Nephron (organoid): ENCODE data around the gene PDZD4.

Experiments used
- H3K27ac Mint-ChIP-seq, 3 experiments: 2 replicates each; pipeline ENCODE4 v1.8.0; 2020; ENCODE audit warnings: mixed read lengths in 3 of 3, mild to moderate bottlenecking in 2 of 3, moderate library complexity in 1 of 3
- H3K27me3 Mint-ChIP-seq: 2 replicates; pipeline ENCODE4 v1.8.0; 2021; ENCODE audit warnings: low read depth, mild to moderate bottlenecking, moderate library complexity, mixed read lengths
- H3K36me3 Mint-ChIP-seq: 2 replicates; pipeline ENCODE4 v1.8.0; 2020; ENCODE audit warnings: low read depth, mixed read lengths
- H3K4me1 Mint-ChIP-seq: 2 replicates; pipeline ENCODE4 v1.8.0; 2020; ENCODE audit warnings: mixed read lengths
- H3K4me3 Mint-ChIP-seq, 3 experiments: 2 replicates each; pipeline ENCODE4 v1.8.0; 2020; ENCODE audit warnings: mild to moderate bottlenecking in 3 of 3, mixed read lengths in 3 of 3, moderate library complexity in 2 of 3
- H3K9me3 Mint-ChIP-seq: 2 replicates; pipeline ENCODE4 v1.8.0; 2020; ENCODE audit warnings: mixed read lengths
- CTCF ChIP-seq, 3 experiments: fragments of 200-600 bp; sonication (generic); IDR thresholded peaks; one replicate each; pipeline ENCODE4 v1.5.0; 2021; ENCODE audit warnings: antibody characterized with exemption in 3 of 3; ENCODE audit not compliant: unreplicated experiment in 3 of 3

Gene PDZD4

GRCh38 chrX:153877571-153878261 lies 47.4 kb upstream of the PDZD4 start:
- H3K4me1 Mint-ChIP-seq: peaks cover 12% of the 10 kb centered on the region
- H3K27ac Mint-ChIP-seq: no peak overlapping the region
- H3K36me3 Mint-ChIP-seq: no peaks in the 10 kb centered on the region
- no peak for TF ChIP-seq CTCF (IDR thresholded peaks at IDR 0.05; ENCODE audit: unreplicated experiment in 3 of 3)
- H3K27me3 Mint-ChIP-seq: peaks cover 22% of the 10 kb centered on the region
- H3K9me3 Mint-ChIP-seq: peaks cover 23% of the 10 kb centered on the region
- peak overlapping the region in 1 of 3 experiments; percentile 14 for H3K4me3 Mint-ChIP-seq

GRCh38 chrX:153876112-153876491 lies 45.8 kb upstream of the PDZD4 start:
- Mint-ChIP-seq H3K27ac (no peak overlapping the region), H3K9me3 (peaks cover 26% of the 10 kb centered on the region), H3K4me3 (no peak overlapping the region), H3K36me3 (no peaks in the 10 kb centered on the region), H3K27me3 (peaks cover 18% of the 10 kb centered on the region), H3K4me1 (peaks cover 12% of the 10 kb centered on the region)
- no peak for TF ChIP-seq CTCF (IDR thresholded peaks at IDR 0.05; ENCODE audit: unreplicated experiment in 3 of 3)

- no peaks in the 10 kb centered on the region for H3K36me3 Mint-ChIP-seq
- peaks cover 12% of the 10 kb centered on the region for H3K4me1 Mint-ChIP-seq
Measured at GRCh38 chrX:153875391-153876111, 45.2 kb upstream of the PDZD4 start.

GRCh38 chrX:153874366-153875125 lies 44.2 kb upstream of the PDZD4 start:
- peaks cover 12% of the 10 kb centered on the region for H3K4me1 Mint-ChIP-seq
- no peaks in the 10 kb centered on the region for H3K36me3 Mint-ChIP-seq
- no peak for TF ChIP-seq CTCF (IDR thresholded peaks at IDR 0.05; ENCODE audit: unreplicated experiment in 3 of 3)
- peaks cover 14% of the 10 kb centered on the region for H3K27me3 Mint-ChIP-seq
- no peak overlapping the region for H3K27ac Mint-ChIP-seq
- H3K9me3 Mint-ChIP-seq: peaks cover 24% of the 10 kb centered on the region
- no peak overlapping the region for H3K4me3 Mint-ChIP-seq

More at GRCh38 chrX:153875391-153876111, 45.2 kb upstream of the PDZD4 start:
- Mint-ChIP-seq H3K9me3 (peaks cover 26% of the 10 kb centered on the region), H3K27ac (no peak overlapping the region), H3K27me3 (peaks cover 18% of the 10 kb centered on the region), H3K4me3 (no peak overlapping the region)
- no peak for TF ChIP-seq CTCF (IDR thresholded peaks at IDR 0.05; ENCODE audit: unreplicated experiment in 3 of 3)

GRCh38 chrX:153874085-153874365 lies 43.7 kb upstream of the PDZD4 start:
- no peak for TF ChIP-seq CTCF (IDR thresholded peaks at IDR 0.05; ENCODE audit: unreplicated experiment in 3 of 3)
- Mint-ChIP-seq H3K27ac (no peak overlapping the region), H3K27me3 (peaks cover 9% of the 10 kb centered on the region), H3K9me3 (peaks cover 24% of the 10 kb centered on the region), H3K4me1 (peaks cover 9% of the 10 kb centered on the region), H3K4me3 (no peak overlapping the region), H3K36me3 (peaks cover 3% of the 10 kb centered on the region)
